ENCODE data around the gene TOP2B.

Gene TOP2B

GRCh38 chr3:25555695-25556437, 108.8 kb downstream of the TOP2B start:
- no peak overlapping the region for H3K4me3 ChIP-seq (ENCODE audit: low read depth, low read length)
- TF ChIP-seq CTCF (IDR thresholded peaks at IDR 0.05; ENCODE audit: low read depth, low read length): no peak
- TF ChIP-seq MYC (IDR thresholded peaks at IDR 0.05; ENCODE audit: low read depth, low read length): no peak
- no peak for TF ChIP-seq MAX (IDR thresholded peaks at IDR 0.05; ENCODE audit: low read depth, low read length)
- TF ChIP-seq POLR2A (IDR thresholded peaks at IDR 0.05; ENCODE audit: extremely low read depth, insufficient read length): no peak
- DNase-seq (ENCODE audit: low read depth): no peak

- DNase-seq (ENCODE audit: low read depth): no peak
- H3K4me3 ChIP-seq (ENCODE audit: low read depth, low read length): no peak overlapping the region
- TF ChIP-seq POLR2A (IDR thresholded peaks at IDR 0.05; ENCODE audit: extremely low read depth, insufficient read length): no peak
Measured at GRCh38 chr3:25554376-25554775, 110.3 kb downstream of the TOP2B start.

- TF ChIP-seq POLR2A (IDR thresholded peaks at IDR 0.05; ENCODE audit: extremely low read depth, insufficient read length) (no peak), MYC (IDR thresholded peaks at IDR 0.05; ENCODE audit: low read depth, low read length) (no peak), MAX (IDR thresholded peaks at IDR 0.05; ENCODE audit: low read depth, low read length) (no peak), CTCF (IDR thresholded peaks at IDR 0.05; ENCODE audit: low read depth, low read length) (no peak)
- no peak for DNase-seq (ENCODE audit: low read depth)
Measured at GRCh38 chr3:25552251-25552650, 112.5 kb downstream of the TOP2B start.

GRCh38 chr3:25548836-25549235, 115.9 kb downstream of the TOP2B start:
- TF ChIP-seq MAX (IDR thresholded peaks at IDR 0.05; ENCODE audit: low read depth, low read length): no peak
- no peak for TF ChIP-seq MYC (IDR thresholded peaks at IDR 0.05; ENCODE audit: low read depth, low read length)
- TF ChIP-seq CTCF (IDR thresholded peaks at IDR 0.05; ENCODE audit: low read depth, low read length): no peak
- TF ChIP-seq POLR2A (IDR thresholded peaks at IDR 0.05; ENCODE audit: extremely low read depth, insufficient read length): no peak
- no peak overlapping the region for H3K4me3 ChIP-seq (ENCODE audit: low read depth, low read length)
- no peak for DNase-seq (ENCODE audit: low read depth)

More at GRCh38 chr3:25552251-25552650, 112.5 kb downstream of the TOP2B start:
- H3K4me3 ChIP-seq (ENCODE audit: low read depth, low read length): no peak overlapping the region

GRCh38 chr3:25547943-25548674, 116.6 kb downstream of the TOP2B start:
- no peak for TF ChIP-seq MAX (IDR thresholded peaks at IDR 0.05; ENCODE audit: low read depth, low read length)
- TF ChIP-seq POLR2A (IDR thresholded peaks at IDR 0.05; ENCODE audit: extremely low read depth, insufficient read length): no peak
- no peak for TF ChIP-seq CTCF (IDR thresholded peaks at IDR 0.05; ENCODE audit: low read depth, low read length)
- no peak for TF ChIP-seq MYC (IDR thresholded peaks at IDR 0.05; ENCODE audit: low read depth, low read length)
- no peak overlapping the region for H3K4me3 ChIP-seq (ENCODE audit: low read depth, low read length)
- peak; percentile 14 for DNase-seq (ENCODE audit: low read depth)

Data from NB4 (cell line).